ENCODE data around the gene ZSCAN29.

GRCh38 chr15:43382310-43382709 is 11.5 kb upstream of the ZSCAN29 start:
- TF ChIP-seq POLR2A (IDR thresholded peaks at IDR 0.05) (no peak), CTCF (IDR thresholded peaks at IDR 0.05) (no peak), POLR2AphosphoS5 (IDR thresholded peaks at IDR 0.05) (no peak), EP300 (IDR thresholded peaks at IDR 0.05; ENCODE audit: low read depth) (no peak)

All from transverse colon (tissue), 4 donors.